ENCODE results near the gene SQSTM1.

DNA sequence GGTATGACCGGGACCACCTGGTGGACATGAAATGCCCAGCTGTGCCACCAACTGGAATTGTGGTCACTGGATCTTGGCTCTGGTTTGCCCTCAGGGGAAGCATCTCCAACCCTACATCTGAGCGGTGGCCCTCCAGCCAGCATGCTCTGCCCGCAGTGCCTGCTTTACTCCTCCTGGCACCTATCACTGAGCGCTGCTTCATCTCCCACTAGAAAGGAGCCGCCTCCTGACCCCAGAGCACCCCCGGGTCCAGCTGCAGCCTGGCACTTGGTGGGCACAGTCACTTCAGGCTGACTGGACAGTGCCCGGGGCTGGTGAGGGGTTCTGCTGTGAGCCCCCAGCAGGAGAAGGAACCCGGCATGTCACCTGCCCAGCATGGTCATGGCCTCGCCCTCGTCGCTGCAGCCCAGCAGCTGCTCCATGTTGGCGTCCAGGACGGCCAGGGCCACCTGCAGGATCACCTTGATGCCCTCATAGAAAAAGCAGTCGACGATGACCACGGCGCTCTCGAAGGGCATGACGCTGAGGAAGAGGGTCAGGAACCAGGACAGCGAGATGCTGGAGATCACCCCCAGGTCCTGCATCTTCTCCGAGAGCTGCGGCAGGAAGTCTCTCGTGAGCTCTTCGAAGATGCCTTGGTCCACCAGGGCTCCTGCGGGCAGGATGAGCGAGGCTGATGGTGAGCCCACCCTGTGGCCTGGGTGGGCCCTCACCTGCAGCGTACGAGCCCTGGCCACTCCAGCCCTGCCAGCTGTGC lies 54.0 kb downstream of the SQSTM1 start:
- no peak for TF ChIP-seq CTCF (IDR thresholded peaks at IDR 0.05)
- TF ChIP-seq POLR2A (IDR thresholded peaks at IDR 0.05), result no peak
